H1 (cell line): Measurements from ENCODE around the gene PIK3R5. TPM values are rescaled to one million over a fixed set of nuclear protein-coding genes. Genes with fewer than 3 reads are reported as not detected.

Experiments used
- CTCF ChIA-PET: fragments of 300-600 bp; sonication (Branson Sonifier 250); formaldehyde crosslinking; loops from one replicate; lab custom pipeline; 2021; ENCODE audit not compliant: partially characterized antibody; lab: Charles Lee
- POLR2A ChIA-PET: fragments of 300-600 bp; sonication (Branson Sonifier 250); formaldehyde crosslinking; loops from one replicate; lab custom pipeline; 2021; ENCODE audit warnings: inconsistent platforms; ENCODE audit not compliant: partially characterized antibody; lab: Charles Lee
- DNase-seq, 2 experiments: peaks; one replicate each; pipeline versions ENCODE4 v3.0.0 to v3.0.0-alpha.2; 2010 to 2022; ENCODE audit warnings: low spot score in 2 of 2, low read depth in 1 of 2, mixed read lengths in 1 of 2
- FAIRE-seq: peaks from 2 replicates; lab custom pipeline; 2011; peaks lifted over from hg19 to GRCh38; lab: Jason Lieb, UNC
- H2AFZ ChIP-seq: 2 replicates; pipeline ENCODE4 v1.8.1; 2012; ENCODE audit warnings: low read length, inconsistent platforms
- H2AK5ac ChIP-seq: 2 replicates; pipeline ENCODE4 v1.6.1; 2013; ENCODE audit warnings: low read depth, low read length
- H2BK120ac ChIP-seq: replicated peaks from 2 replicates; pipeline ENCODE3; 2013; ENCODE audit warnings: low read depth, low read length, inconsistent platforms
- H2BK12ac ChIP-seq: 2 replicates; pipeline ENCODE4 v1.6.1; 2013; ENCODE audit warnings: low read depth, low read length
- H2BK15ac ChIP-seq: 2 replicates; pipeline ENCODE4 v1.6.1; 2013; ENCODE audit warnings: low read length
- H2BK20ac ChIP-seq: 2 replicates; pipeline ENCODE4 v1.6.1; 2013; ENCODE audit warnings: low read length
- H2BK5ac ChIP-seq: 2 replicates; pipeline ENCODE4 v1.6.1; 2013; ENCODE audit warnings: low read depth, low read length
- H3K14ac ChIP-seq: 2 replicates; pipeline ENCODE4 v1.6.1; 2013; ENCODE audit warnings: inconsistent platforms; ENCODE audit not compliant: insufficient read length
- H3K18ac ChIP-seq: 2 replicates; pipeline ENCODE4 v1.6.1; 2013; ENCODE audit warnings: low read length; ENCODE audit errors: extremely low read depth
- H3K23ac ChIP-seq: 2 replicates; pipeline ENCODE4 v1.6.1; 2013; ENCODE audit warnings: inconsistent platforms; ENCODE audit not compliant: insufficient read length
- H3K23me2 ChIP-seq: 2 replicates; pipeline ENCODE4 v1.6.1; 2013; ENCODE audit warnings: low read depth, low read length
- H3K27ac ChIP-seq: 2 replicates; pipeline ENCODE4 v1.6.1; 2011; ENCODE audit warnings: low read depth, low read length, inconsistent platforms
- H3K27me3 ChIP-seq, 4 experiments: replicated peaks in 1 of 4; 1 replicate in 1 of 4; 2 replicates in 3 of 4; pipeline versions ENCODE4 v1.6.1 to v1.8.1; 2011 to 2013; ENCODE audit warnings: low read length in 3 of 4, mild to moderate bottlenecking in 3 of 4, inconsistent platforms in 2 of 4, mixed read lengths in 2 of 4, moderate library complexity in 1 of 4; ENCODE audit not compliant: control insufficient read depth in 3 of 4, insufficient read depth in 3 of 4; ENCODE audit errors: extremely low read depth in 1 of 4
- H3K36me3 ChIP-seq, 4 experiments: 2 replicates each; pipeline versions ENCODE4 v1.6.1 to v1.8.1; 2011 to 2013; ENCODE audit warnings: mild to moderate bottlenecking in 4 of 4, low read length in 3 of 4, moderate library complexity in 2 of 4, control low read depth in 1 of 4, inconsistent platforms in 1 of 4; ENCODE audit not compliant: insufficient read depth in 4 of 4, control insufficient read depth in 2 of 4
- H3K4ac ChIP-seq: replicated peaks from 2 replicates; pipeline ENCODE3; 2013; ENCODE audit warnings: low read length, low read depth, mixed read lengths, inconsistent platforms; ENCODE audit not compliant: insufficient read length
- H3K4me1 ChIP-seq, 4 experiments: replicated peaks in 1 of 4; 1 replicate in 1 of 4; 2 replicates in 3 of 4; pipeline versions ENCODE4 v1.6.1 to v1.8.1; 2011 to 2013; ENCODE audit warnings: low read length in 3 of 4, inconsistent platforms in 2 of 4, mixed read lengths in 1 of 4; ENCODE audit not compliant: insufficient read depth in 4 of 4, control insufficient read depth in 3 of 4
- H3K4me2 ChIP-seq, 2 experiments: 2 replicates each; pipeline versions ENCODE4 v1.6.1 to v1.8.1; 2011 to 2013; ENCODE audit warnings: low read depth in 2 of 2, low read length in 2 of 2, control low read depth in 1 of 2, inconsistent platforms in 1 of 2, mild to moderate bottlenecking in 1 of 2; ENCODE audit not compliant: insufficient read depth in 1 of 2
- H3K4me3 ChIP-seq, 4 experiments: fragments of 200-600, 300-600 bp in 1 of 4; sonication (generic), shearing (Covaris generic), sonication (Bioruptor Twin) in 1 of 4; 2 replicates each; pipeline versions ENCODE4 v1.5.1 to v1.8.1; 2011 to 2016; ENCODE audit warnings: low read length in 4 of 4, low read depth in 3 of 4, control low read depth in 2 of 4, inconsistent platforms in 2 of 4, mild to moderate bottlenecking in 2 of 4, mixed read lengths in 1 of 4, moderate library complexity in 1 of 4; ENCODE audit not compliant: insufficient read depth in 2 of 4; ENCODE audit errors: extremely low read depth in 1 of 4
- H3K56ac ChIP-seq: replicated peaks from 2 replicates; pipeline ENCODE3; 2013; ENCODE audit warnings: low read depth, mild to moderate bottlenecking, mixed read lengths, low read length, inconsistent platforms; ENCODE audit not compliant: insufficient read length
- H3K79me1 ChIP-seq: 2 replicates; pipeline ENCODE4 v1.6.1; 2013; ENCODE audit warnings: low read depth, low read length, control low read depth
- H3K79me2 ChIP-seq, 2 experiments: 2 replicates each; pipeline versions ENCODE4 v1.6.1 to v1.8.1; 2012 to 2013; ENCODE audit warnings: low read length in 2 of 2, mild to moderate bottlenecking in 2 of 2, inconsistent platforms in 1 of 2; ENCODE audit not compliant: insufficient read depth in 2 of 2, control insufficient read depth in 1 of 2
- H3K9ac ChIP-seq, 4 experiments: replicated peaks in 1 of 4; 1 replicate in 1 of 4; 2 replicates in 3 of 4; pipeline versions ENCODE4 v1.6.1 to v1.8.1; 2011 to 2013; ENCODE audit warnings: low read depth in 3 of 4, low read length in 3 of 4, control low read depth in 2 of 4, mild to moderate bottlenecking in 2 of 4, moderate library complexity in 2 of 4, inconsistent platforms in 1 of 4; ENCODE audit errors: extremely low read depth in 1 of 4
- H3K9me3 ChIP-seq, 2 experiments: 2 replicates each; pipeline versions ENCODE4 v1.6.1 to v1.8.1; 2012 to 2013; ENCODE audit warnings: mild to moderate bottlenecking in 2 of 2, moderate library complexity in 2 of 2, control low read depth in 1 of 2, inconsistent platforms in 1 of 2, low read depth in 1 of 2, low read length in 1 of 2, mixed read lengths in 1 of 2; ENCODE audit not compliant: insufficient read depth in 2 of 2
- H4K20me1 ChIP-seq, 2 experiments: replicated peaks in 1 of 2; 2 replicates each; pipeline versions ENCODE3 to v1.8.1; 2011 to 2013; ENCODE audit warnings: inconsistent platforms in 2 of 2, low read length in 2 of 2, mild to moderate bottlenecking in 1 of 2; ENCODE audit not compliant: insufficient read depth in 2 of 2, control insufficient read depth in 1 of 2
- H4K5ac ChIP-seq: 2 replicates; pipeline ENCODE4 v1.6.1; 2013; ENCODE audit warnings: low read length, low read depth, mixed read lengths, inconsistent platforms; ENCODE audit not compliant: insufficient read length
- H4K8ac ChIP-seq: 2 replicates; pipeline ENCODE4 v1.8.0; 2013; ENCODE audit warnings: mild to moderate bottlenecking, moderate library complexity, low read length, inconsistent platforms; ENCODE audit not compliant: insufficient read depth; ENCODE audit errors: extremely low read depth
- H4K91ac ChIP-seq: replicated peaks from 2 replicates; pipeline ENCODE3; 2013; ENCODE audit warnings: low read length, mixed read lengths, inconsistent platforms; ENCODE audit not compliant: insufficient read length
- BCL11A ChIP-seq, 2 experiments: IDR thresholded peaks; one replicate each; pipeline ENCODE4 v1.6.1; 2011; ENCODE audit warnings: low read depth in 2 of 2, low read length in 2 of 2, mild to moderate bottlenecking in 2 of 2
- CHD2 ChIP-seq: IDR thresholded peaks from 2 replicates; pipeline ENCODE4 v1.6.1; 2012; ENCODE audit warnings: low read length, improper control_type of control experiment
- CTCF ChIP-seq, 3 experiments: IDR thresholded peaks; 1 replicate in 2 of 3; 2 replicates in 1 of 3; pipeline versions ENCODE4 v1.5.1 to v1.6.1; 2011; ENCODE audit warnings: low read length in 3 of 3, mild to moderate bottlenecking in 3 of 3, inconsistent platforms in 2 of 3, low read depth in 1 of 3, moderate library complexity in 1 of 3; ENCODE audit not compliant: insufficient read depth in 1 of 3; ENCODE audit errors: control extremely low read depth in 1 of 3
- EP300 ChIP-seq, 2 experiments: IDR thresholded peaks; 1 replicate in 1 of 2; 2 replicates in 1 of 2; pipeline ENCODE4 v1.6.1; 2011 to 2012; ENCODE audit warnings: low read depth in 2 of 2, low read length in 2 of 2, mild to moderate bottlenecking in 2 of 2, borderline replicate concordance in 1 of 2, inconsistent platforms in 1 of 2, moderate library complexity in 1 of 2
- EZH2 ChIP-seq: fragments of 200-600 bp; sonication (generic); IDR thresholded peaks from 2 replicates; pipeline ENCODE4 v1.7.1; 2012; ENCODE audit warnings: low read depth, mild to moderate bottlenecking, moderate library complexity, low read length, inconsistent platforms; ENCODE audit not compliant: severe bottlenecking
- HDAC2 ChIP-seq, 2 experiments: fragments of 300-600 bp in 1 of 2; sonication (generic) in 1 of 2; IDR thresholded peaks; 2 replicates each; pipeline ENCODE4 v1.6.1; 2011 to 2012; ENCODE audit warnings: low read depth in 2 of 2, low read length in 2 of 2, mild to moderate bottlenecking in 2 of 2, moderate library complexity in 2 of 2, borderline replicate concordance in 1 of 2, inconsistent platforms in 1 of 2
- SP2 ChIP-seq: IDR thresholded peaks from 2 replicates; pipeline ENCODE4 v1.6.1; 2012; ENCODE audit warnings: mild to moderate bottlenecking, low read length, inconsistent platforms
- SUZ12 ChIP-seq: fragments of 200-600 bp; sonication (generic); IDR thresholded peaks from 2 replicates; pipeline ENCODE4 v1.6.1; 2012; ENCODE audit warnings: mild to moderate bottlenecking, inconsistent platforms, low read length, moderate library complexity, mixed read lengths
- YY1 ChIP-seq: IDR thresholded peaks from 2 replicates; pipeline ENCODE4 v1.6.1; 2011; ENCODE audit warnings: low read depth, mild to moderate bottlenecking, low read length
- WGBS, 2 experiments: shearing (Covaris generic) in 1 of 2; methylation state at CpG; one replicate each; pipeline versions ENCODE4 v1.1.6 to v1.1.7; 2013 to 2015; ENCODE audit warnings: low lambda C conversion rate in 2 of 2, mixed read lengths in 2 of 2, inconsistent platforms in 1 of 2, low coverage in 1 of 2, missing lambda C conversion rate in 1 of 2; ENCODE audit not compliant: insufficient replicate concordance in 2 of 2, insufficient coverage in 1 of 2, insufficient read length in 1 of 2; ENCODE audit errors: extremely low coverage in 1 of 2, missing lambda C conversion rate in 1 of 2; 5-methylcytosine and 5-hydroxymethylcytosine counted together
- polyA plus RNA-seq, 7 experiments: library from polyadenylated mRNA; depleted of rRNA in 3 of 7; stranded (reverse) in 5 of 7; unstranded in 2 of 7; fragments of >200 nt in 5 of 7; fragments of 200-250 nt in 2 of 7; gene quantifications; 1 replicate in 5 of 7; 2 replicates in 1 of 7; 4 replicates in 1 of 7; pipeline versions ENCODE4 v1.2.1 to v1.2.3, GENCODE V29; 2011 to 2013; ENCODE audit warnings: missing spikeins in 2 of 7, mixed read lengths in 2 of 7
- total RNA-seq: library from RNA; stranded (reverse); fragmentation: NEBNext Ultra II Directional; extraction: Animal tissue kit (Norgen Biotek cat#: 25700); gene quantifications from 2 replicates; pipeline ENCODE4 v1.2.1, GENCODE V29; 2021

Gene PIK3R5
- total and polyA plus RNA-seq, 2 of the 8 experiments (the other 6 are each of a cell fraction or from before 2014, with no cell fraction given) = 2.7 to 4.3 TPM

GRCh38 chr17:8953156-8953885, 12.2 kb downstream of the PIK3R5 start:
- no peak overlapping the region for H3K56ac ChIP-seq
- H4K20me1 ChIP-seq = no peaks in the 10 kb centered on the region
- no peak overlapping the region for H4K8ac ChIP-seq
- FAIRE-seq (no peak), DNase-seq (no peak)
- H3K23ac ChIP-seq = no peak overlapping the region
- no peak overlapping the region for H3K4me3 ChIP-seq
- no peak overlapping the region for H2BK20ac ChIP-seq
- ChIA-PET CTCF (interaction anchor here (0.9 to 2.2 kb wide), 5 partner anchors 9 to 64 kb away, joined by 3 to 12 read pairs (median 4); no protein-coding TSS in a partner anchor), POLR2A (interaction anchor here (1.0 kb wide), 1 partner anchor 9 kb away, joined by 3 read pairs; no protein-coding TSS in a partner anchor)
- no peak overlapping the region for H3K18ac ChIP-seq
- H3K79me1 ChIP-seq = no peaks in the 10 kb centered on the region
- no peak overlapping the region; the same call in 1 of the 2 replicates for H2BK12ac ChIP-seq
- H2AK5ac ChIP-seq = no peak overlapping the region
- no peaks in the 10 kb centered on the region for H3K79me2 ChIP-seq
- H3K4me1 ChIP-seq = no peaks in the 10 kb centered on the region; a peak in 2 of 7 replicates
- H3K27ac ChIP-seq = no peak overlapping the region
- H2BK15ac ChIP-seq = no peak overlapping the region
- H3K4me2 ChIP-seq = no peak overlapping the region
- no peak overlapping the region for H4K91ac ChIP-seq
- 85% methylated on average over 2 of the region's 2 CpGs; no CpG with 5 or more reads in 1 of the 2 experiments for WGBS, 2 experiments
- no peaks in the 10 kb centered on the region for H3K9me3 ChIP-seq
- no peaks in the 10 kb centered on the region for H3K27me3 ChIP-seq
- no peak overlapping the region for H2BK5ac ChIP-seq
- H2BK120ac ChIP-seq = no peak overlapping the region
- no peak overlapping the region for H3K9ac ChIP-seq
- H3K36me3 ChIP-seq = no peaks in the 10 kb centered on the region
- H3K23me2 ChIP-seq = no peaks in the 10 kb centered on the region
- no peak overlapping the region for H4K5ac ChIP-seq
- no peak overlapping the region for H3K14ac ChIP-seq
- H2AFZ ChIP-seq = no peak overlapping the region
- no peak overlapping the region for H3K4ac ChIP-seq
- TF ChIP-seq EZH2 (no peak), HDAC2 (IDR thresholded peaks at IDR 0.05; ENCODE audit: borderline replicate concordance in 1 of 2, low read depth in 2 of 2, low read length in 2 of 2) (no peak), BCL11A (IDR thresholded peaks at IDR 0.05; ENCODE audit: low read depth in 2 of 2, low read length in 2 of 2) (no peak), SUZ12 (no peak), CTCF (IDR thresholded peaks at IDR 0.05; ENCODE audit: control extremely low read depth in 1 of 3, insufficient read depth in 1 of 3, low read depth in 1 of 3, low read length in 3 of 3) (no peak), YY1 (no peak), CHD2 (no peak), EP300 (IDR thresholded peaks at IDR 0.05; ENCODE audit: borderline replicate concordance in 1 of 2, low read depth in 2 of 2, low read length in 2 of 2) (no peak), SP2 (no peak)
